Left ventricle myocardium inferior (tissue), 1 donor: ENCODE data around the gene AKAP13. TPM values are rescaled to one million over a fixed set of nuclear protein-coding genes. Genes with fewer than 3 reads are reported as not detected.
A peak's percentile ranks its signal among the peaks of the same experiment; 100 is the strongest.
"Not testable (repeated sequence)": the region's sequence is repeated elsewhere in the genome, so short reads cannot be mapped to it uniquely, and the experiment has no call there.

ENCODE experiments used
- DNase-seq: peaks from one replicate; pipeline ENCODE4 v3.0.0-alpha.2; 2020
- H3K27ac ChIP-seq: fragments of 200-600 bp; replicated peaks from 2 replicates; pipeline ENCODE4 v1.8.0; 2021
- H3K27me3 ChIP-seq: fragments of 200-600 bp; 2 replicates; pipeline ENCODE4 v1.8.0; 2021; ENCODE audit warnings: low read depth
- H3K36me3 ChIP-seq: fragments of 200-600 bp; 2 replicates; pipeline ENCODE4 v1.8.0; 2021
- H3K4me1 ChIP-seq: fragments of 200-600 bp; 2 replicates; pipeline ENCODE4 v1.8.0; 2021
- H3K4me3 ChIP-seq: fragments of 200-600 bp; 2 replicates; pipeline ENCODE4 v1.8.0; 2021; ENCODE audit warnings: mild to moderate bottlenecking, moderate library complexity
- H3K9me3 ChIP-seq: fragments of 200-600 bp; replicated peaks from 2 replicates; pipeline ENCODE4 v1.8.0; 2021
- intact Hi-C: fragments of 100-400 bp; cut with micrococcal nuclease; formaldehyde crosslinking; loops from one replicate; pipeline ENCODE4 v1.11.0; 2022
- total RNA-seq: library from RNA; stranded (reverse); fragmentation: NEBNext Ultra II Directional; extraction: Animal tissue kit (Norgen Biotek cat#: 25700); gene quantifications from one replicate; pipeline ENCODE4 v1.2.1, GENCODE V29; 2021
- TF ChIP-seq, protein P1 (sequence below): fragments of 200-600 bp; IDR thresholded peaks from 2 replicates; pipeline ENCODE4 v1.8.0; 2021; ENCODE audit warnings: antibody characterized with exemption, mild to moderate bottlenecking, borderline replicate concordance
- donor health status: DM: no; HTN: yes; CAD: no; lungs with severe emphysema.

AKAP13 gene
- total RNA-seq, 1 donor from 2014 or later, result 331 TPM

DNA sequence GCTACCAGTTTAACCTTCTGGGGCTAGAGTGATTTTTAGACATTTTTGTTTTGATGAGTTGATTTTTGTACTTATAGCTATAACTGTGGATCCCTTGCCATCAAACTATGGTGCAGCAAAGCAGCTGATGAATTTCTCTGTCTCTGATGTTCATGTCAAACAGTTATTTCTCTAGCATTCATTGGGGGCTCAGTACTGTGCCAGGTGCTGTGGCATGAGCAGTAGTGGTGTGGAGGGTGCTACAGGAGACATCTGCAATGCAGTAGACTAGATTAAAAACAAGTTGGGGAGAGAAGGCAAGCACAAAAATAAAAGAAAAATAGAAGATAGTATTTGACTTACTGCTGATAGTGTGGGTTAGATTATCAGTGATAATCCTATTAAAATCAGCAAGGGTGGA is 95.3 kb downstream of the AKAP13 start:
- DNase-seq, result no peak
- Histone ChIP-seq H3K27ac (peak overlapping the region; percentile 9), H3K4me3 (no peak overlapping the region), H3K36me3 (no peaks in the 10 kb centered on the region), H3K4me1 (peaks cover 98% of the 10 kb centered on the region), H3K27me3 (no peaks in the 10 kb centered on the region), H3K9me3 (no peaks in the 10 kb centered on the region)
- intact Hi-C loops, result no loop called here
- TF ChIP-seq, protein P1, sequence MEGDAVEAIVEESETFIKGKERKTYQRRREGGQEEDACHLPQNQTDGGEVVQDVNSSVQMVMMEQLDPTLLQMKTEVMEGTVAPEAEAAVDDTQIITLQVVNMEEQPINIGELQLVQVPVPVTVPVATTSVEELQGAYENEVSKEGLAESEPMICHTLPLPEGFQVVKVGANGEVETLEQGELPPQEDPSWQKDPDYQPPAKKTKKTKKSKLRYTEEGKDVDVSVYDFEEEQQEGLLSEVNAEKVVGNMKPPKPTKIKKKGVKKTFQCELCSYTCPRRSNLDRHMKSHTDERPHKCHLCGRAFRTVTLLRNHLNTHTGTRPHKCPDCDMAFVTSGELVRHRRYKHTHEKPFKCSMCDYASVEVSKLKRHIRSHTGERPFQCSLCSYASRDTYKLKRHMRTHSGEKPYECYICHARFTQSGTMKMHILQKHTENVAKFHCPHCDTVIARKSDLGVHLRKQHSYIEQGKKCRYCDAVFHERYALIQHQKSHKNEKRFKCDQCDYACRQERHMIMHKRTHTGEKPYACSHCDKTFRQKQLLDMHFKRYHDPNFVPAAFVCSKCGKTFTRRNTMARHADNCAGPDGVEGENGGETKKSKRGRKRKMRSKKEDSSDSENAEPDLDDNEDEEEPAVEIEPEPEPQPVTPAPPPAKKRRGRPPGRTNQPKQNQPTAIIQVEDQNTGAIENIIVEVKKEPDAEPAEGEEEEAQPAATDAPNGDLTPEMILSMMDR, result no peak

- TF ChIP-seq, protein P1, result no peak
- Histone ChIP-seq H3K36me3 (no peaks in the 10 kb centered on the region), H3K4me3 (no peak overlapping the region), H3K9me3 (no peaks in the 10 kb centered on the region), H3K4me1 (peaks cover 98% of the 10 kb centered on the region), H3K27me3 (no peaks in the 10 kb centered on the region), H3K27ac (peak overlapping the region; percentile 59)
- intact Hi-C loops, result no loop called here
- DNase-seq, result no peak
Measured at GRCh38 chr15:85477061-85477460, 96.7 kb downstream of the AKAP13 start.

GRCh38 chr15:85477730-85478129 is 97.3 kb downstream of the AKAP13 start:
- Histone ChIP-seq H3K36me3 (no peaks in the 10 kb centered on the region), H3K9me3 (no peaks in the 10 kb centered on the region), H3K4me3 (no peak overlapping the region), H3K27me3 (no peaks in the 10 kb centered on the region), H3K4me1 (peaks cover 100% of the 10 kb centered on the region), H3K27ac (peak overlapping the region; percentile 59)
- no peak for DNase-seq
- TF ChIP-seq, protein P1, result no peak
- intact Hi-C loops, result no loop called here

DNA sequence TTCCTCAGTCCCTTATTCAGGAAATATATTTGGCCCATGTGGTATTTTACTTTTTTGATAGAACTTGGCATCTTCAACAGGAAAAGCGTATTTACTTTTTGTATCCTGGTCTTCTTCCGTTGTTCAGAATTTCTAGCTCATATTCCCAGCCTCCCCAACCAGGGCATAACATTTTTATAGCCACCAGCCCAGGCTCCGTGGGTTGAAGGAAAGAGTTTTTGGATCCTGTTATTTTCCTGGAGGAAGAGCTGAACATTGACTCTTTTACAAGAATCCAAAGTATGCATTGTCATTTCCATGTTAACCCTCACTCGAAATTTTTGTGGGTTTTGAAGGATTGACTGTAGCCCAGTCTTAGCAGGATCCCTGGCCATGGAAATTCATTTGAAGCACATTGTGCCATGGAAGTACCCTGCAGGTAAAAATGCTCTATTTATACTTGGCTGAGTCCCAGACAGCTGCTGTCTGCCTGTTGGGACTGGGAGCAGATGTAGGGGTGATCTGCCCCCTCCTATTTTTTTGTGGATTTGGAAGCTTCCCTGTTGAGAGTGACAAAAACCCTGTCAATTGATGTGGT is 98.8 kb downstream of the AKAP13 start:
- no peaks in the 10 kb centered on the region for H3K27me3 ChIP-seq
- peak overlapping the region; percentile 59 for H3K27ac ChIP-seq
- no peaks in the 10 kb centered on the region for H3K9me3 ChIP-seq
- no peak for DNase-seq
- no peak overlapping the region for H3K4me3 ChIP-seq
- peaks cover 97% of the 10 kb centered on the region for H3K4me1 ChIP-seq
- intact Hi-C loops, result no loop called here
- no peaks in the 10 kb centered on the region for H3K36me3 ChIP-seq
- TF ChIP-seq, protein P1, result no peak

DNA sequence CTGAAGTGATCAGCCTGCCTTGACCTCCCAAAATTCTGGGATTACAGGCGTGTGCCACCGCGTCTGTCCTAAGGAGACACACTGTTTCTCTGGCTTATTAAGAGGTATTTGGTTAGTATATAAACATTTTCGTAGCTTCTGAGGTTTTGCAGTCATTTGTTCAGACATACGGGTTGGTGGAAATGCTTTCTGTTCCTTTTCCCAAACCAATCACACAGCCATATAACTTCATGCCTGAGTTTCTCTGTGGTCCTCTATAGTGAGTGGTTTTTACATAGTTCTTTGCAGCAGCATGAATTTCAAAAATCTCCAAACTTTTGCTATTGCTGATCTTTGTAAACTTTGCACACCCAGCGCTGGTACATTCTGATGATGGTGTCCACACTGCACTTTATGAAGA is 100.5 kb downstream of the AKAP13 start:
- DNase-seq, result no peak
- Histone ChIP-seq H3K4me1 (peaks cover 96% of the 10 kb centered on the region), H3K27me3 (no peaks in the 10 kb centered on the region), H3K9me3 (no peaks in the 10 kb centered on the region), H3K4me3 (no peak overlapping the region), H3K36me3 (no peaks in the 10 kb centered on the region), H3K27ac (peak overlapping the region; percentile 59)
- intact Hi-C loops, result no loop called here
- TF ChIP-seq, protein P1, result no peak

GRCh38 chr15:85481543-85481942 is 101.1 kb downstream of the AKAP13 start:
- DNase-seq, H3K27me3 ChIP-seq, intact Hi-C loops, H3K36me3 ChIP-seq, H3K4me3 ChIP-seq, H3K9me3 ChIP-seq: not testable (repeated sequence)
- Histone ChIP-seq H3K4me1 (peaks cover 96% of the 10 kb centered on the region), H3K27ac (peak overlapping the region; percentile 59)
